GM19452 (cell line): ENCODE results near the gene TRIM62.
"Not testable (repeated sequence)": the region's sequence is repeated elsewhere in the genome, so short reads cannot be mapped to it uniquely, and the experiment has no call there.

Source experiments
- ATAC-seq: cut with Tn5 transposase; IDR thresholded peaks from one replicate; pipeline ENCODE4 v1.9.1; 2021; ENCODE audit not compliant: unreplicated experiment

Gene TRIM62

DNA sequence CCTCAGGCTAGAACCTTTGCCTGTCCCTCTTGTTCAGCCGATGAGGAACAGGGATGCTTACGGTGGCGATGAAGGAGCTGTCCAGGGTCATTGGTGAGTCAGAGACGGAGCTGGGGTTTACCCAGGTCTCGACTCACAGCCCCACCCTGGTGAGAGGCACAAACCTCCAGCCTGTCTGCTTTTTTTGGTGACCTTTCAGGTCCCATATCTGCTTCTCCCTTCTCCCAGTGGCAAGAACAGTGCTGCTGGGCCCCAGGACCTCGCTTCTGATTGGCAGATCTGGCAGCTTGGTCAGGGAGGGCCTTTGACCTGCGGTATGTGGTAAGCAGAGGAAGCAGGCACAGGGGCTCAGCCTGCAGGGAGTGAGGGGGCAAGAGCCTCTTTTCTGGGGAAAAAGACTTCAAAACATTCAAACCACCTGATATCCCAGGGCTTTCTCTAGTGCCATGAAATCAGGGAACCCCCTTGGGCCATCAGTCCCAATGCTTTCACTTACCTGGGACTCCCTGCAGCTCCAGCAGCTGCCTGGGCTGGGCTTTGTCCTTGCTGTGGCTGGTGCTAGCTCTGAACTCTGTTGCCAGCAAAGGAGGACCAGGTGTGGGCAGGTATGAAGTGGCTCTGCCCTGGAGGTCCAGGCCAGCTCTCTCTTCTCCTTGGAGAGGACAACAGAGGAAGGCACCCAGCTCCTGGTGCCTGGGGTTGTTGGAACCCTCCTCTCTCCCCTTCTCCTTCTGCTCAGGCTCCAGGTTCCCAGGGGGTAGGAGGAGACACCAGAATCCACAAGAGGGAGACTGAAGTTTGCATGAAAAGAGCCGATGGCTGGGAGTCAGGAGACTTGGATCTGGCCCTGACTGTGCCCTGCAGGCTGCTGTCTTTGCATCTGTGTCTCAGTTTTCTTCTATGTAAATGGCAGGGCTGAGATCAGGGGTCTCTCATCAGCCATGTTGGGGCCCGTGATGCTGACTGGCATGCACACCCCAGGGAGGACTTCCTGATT, 41.4 kb downstream of the TRIM62 start:
- ATAC-seq: no peak

DNA sequence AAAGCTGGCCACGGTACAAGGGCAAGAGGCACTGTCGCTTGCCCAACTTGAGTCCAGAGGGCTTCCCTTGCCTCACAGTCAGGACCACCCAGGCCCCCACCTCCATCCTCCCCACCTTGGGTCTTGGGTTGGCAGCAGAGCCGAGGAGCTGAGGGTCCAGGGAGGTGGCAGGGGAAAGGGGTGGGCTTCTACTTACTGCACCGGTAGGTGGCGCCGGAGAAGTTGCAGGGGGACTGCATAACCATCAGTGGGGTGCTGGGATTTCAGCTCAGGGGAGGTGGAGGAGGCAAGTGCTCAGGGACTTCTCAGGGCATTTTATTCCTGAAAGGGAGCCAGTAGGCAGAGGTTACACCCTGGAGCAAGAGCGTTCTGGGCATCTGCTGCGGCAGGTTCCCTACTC, 44.0 kb downstream of the TRIM62 start:
- ATAC-seq: no peak

DNA sequence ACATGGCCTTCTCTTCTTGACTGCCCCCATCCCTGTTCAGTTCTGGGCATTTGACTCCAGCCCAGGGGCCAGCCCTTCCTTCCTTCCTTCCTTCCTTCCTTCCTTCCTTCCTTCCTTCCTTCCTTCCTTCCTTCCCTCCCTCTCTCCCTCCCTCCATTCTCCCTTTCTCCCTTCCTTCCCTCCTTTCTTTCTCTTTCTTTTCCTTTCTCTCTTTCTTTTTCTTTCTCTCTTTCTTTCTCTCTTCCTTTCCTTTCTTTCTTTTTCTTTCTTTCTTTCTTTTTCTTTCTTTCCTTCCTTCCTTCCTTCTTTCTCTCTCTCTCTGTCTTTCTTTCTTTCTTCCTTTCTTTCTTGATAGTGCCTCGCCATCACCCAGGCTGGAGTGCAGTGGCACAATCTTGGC, 45.8 kb downstream of the TRIM62 start:
- not testable (repeated sequence) for ATAC-seq

DNA sequence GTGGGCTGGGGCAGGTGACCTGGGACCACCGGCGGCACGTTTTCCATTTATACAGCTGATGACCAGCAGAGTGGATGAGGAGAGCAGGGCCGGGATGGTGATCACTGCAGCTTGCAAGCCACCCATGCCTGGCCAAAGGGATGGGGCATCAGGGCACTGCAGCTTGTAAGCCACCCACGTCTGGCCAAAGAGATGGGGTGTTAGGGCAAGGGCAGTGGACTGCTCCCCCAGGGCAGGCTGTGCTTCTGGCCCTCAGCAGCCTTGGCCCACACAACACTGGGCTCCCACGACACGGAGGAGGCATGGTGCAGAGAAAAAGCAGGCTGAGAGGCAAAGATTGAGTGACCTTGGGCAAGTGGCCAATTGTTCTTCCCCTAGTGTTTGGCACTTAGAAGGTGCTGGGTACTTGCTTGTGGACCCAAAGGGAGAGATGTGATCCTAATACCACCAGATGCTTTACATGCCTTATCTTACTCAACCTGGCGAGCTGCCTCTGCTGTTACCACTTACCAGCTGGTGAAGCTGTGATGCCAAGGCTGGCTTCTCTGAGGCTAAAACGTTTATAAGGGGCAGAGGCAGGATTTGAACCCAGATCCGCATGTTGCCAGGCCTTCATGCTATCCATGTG, 48.3 kb downstream of the TRIM62 start:
- no peak for ATAC-seq

DNA sequence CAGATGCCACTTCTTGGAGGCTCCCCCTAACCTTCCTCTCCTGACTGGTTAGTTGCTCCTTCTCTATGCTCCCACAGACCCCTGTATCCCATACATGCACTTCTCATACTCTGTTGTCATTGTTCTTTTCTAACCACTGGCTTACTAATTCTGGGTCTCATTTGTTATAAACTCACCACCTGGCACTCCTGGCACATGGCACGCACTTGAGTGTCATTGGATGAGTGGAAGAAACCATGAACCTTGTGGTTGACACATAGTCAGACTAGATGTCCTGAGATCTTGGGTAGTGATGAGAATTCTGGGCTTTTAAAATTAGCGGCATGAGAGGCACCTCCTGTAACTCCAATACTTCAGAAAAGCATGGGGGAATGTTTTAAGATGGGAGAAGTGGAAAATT, 49.3 kb downstream of the TRIM62 start:
- ATAC-seq: no peak

DNA sequence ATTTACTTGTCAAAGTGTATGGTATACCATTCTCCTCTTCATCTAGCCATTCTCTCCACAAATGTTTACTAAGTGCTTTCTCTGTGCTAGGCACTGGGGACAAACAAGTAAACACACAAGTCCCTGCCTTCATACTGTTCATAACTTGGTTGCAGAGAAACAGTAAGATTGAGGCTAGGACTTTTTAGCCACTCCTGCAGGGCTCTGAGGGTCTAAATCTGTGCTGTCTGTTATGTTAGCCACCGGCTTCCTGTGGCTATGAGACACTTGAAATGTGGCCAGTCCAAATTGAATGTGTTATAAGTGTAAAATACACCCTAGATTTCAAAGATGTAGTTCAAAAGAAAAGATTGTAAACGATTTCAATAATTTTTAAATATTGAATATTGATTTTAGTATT, 50.7 kb downstream of the TRIM62 start:
- no peak for ATAC-seq

- no peak for ATAC-seq
Observed at GRCh38 chr1:33130297-33130696, 51.5 kb downstream of the TRIM62 start.

DNA sequence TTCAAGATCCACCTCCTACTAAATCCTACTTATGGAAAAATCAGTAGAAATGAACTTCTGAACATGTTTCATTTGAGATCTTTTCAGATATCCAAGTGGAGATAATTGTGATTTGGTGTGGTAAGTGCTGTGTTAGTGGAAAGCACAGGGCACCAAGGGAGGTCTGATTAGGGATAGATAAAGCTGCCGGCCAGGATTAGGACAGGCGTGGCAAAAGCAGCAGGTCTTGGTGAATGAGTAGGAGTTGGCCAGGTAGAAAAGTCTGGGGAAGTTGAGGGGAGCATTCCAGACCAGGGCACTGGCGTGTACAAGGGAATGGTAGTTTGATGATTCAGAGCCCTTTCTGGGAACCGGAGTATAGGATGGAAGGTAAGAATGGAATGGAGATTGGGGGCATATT, 53.1 kb downstream of the TRIM62 start:
- ATAC-seq: no peak

- peak; percentile 94 for ATAC-seq
Observed at GRCh38 chr1:33127001-33127823, 54.6 kb downstream of the TRIM62 start.

DNA sequence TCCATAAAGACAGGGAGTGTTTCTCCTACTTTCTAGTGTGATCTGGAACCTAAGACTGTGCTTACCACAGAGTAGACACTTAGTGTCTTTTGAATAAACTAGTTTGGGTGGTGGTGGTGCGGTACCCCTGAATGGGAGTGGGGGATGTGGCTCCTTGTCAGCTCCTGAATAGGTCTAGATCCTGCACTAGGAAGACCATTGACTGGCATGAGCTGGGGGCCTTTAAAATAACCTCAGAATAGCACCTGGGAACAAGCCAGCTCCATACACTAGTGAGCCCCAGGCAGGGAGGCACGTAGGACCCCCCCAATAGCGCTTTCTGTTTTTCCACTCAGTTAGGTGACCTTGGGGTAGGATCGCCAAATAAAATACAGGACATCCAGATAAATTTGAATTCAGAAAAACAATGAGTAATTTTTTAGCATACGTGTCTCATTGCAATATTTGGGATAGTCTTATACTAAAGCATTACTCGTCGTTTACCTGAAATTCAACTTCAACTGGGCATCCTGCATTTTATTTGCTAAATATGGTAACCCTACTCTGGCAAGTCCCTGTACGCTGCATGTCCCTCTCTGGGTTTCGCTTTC, 55.3 kb downstream of the TRIM62 start:
- ATAC-seq: no peak

DNA sequence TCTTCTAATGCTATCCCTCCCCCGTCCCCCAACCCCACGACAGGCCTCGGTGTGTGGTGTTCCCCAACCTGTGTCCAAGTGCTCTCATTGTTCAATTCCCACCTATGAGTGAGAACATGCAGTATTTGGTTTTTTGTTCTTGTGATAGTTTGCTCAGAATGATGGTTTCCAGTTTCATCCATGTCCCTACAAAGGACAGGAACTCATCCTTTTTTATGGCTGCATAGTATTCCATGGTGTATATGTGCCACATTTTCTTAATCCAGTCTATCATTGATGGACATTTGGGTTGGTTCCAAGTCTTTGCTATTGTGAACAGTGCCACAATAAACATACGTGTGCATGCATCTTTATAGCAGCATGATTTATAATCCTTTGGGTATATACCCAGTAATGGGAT, 57.2 kb downstream of the TRIM62 start:
- ATAC-seq: not testable (repeated sequence)

DNA sequence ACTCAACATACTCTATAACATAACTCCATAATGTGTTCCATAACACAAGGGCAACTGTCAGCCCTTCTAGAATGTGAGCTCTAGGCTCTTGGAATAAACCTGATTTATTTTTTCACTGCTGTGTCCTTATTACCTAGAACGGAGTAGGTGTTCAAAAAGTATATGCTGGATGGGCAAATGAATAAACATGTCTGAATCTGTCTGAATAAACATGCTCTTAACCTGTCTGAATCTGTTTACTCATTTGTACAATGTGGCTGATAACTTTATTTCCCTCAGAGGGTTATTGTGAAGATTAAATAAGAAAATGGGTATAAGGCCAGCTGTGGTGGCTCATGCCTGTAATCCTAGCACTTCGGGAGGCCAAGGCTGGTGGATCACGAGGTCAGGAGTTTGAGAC, 58.6 kb downstream of the TRIM62 start:
- no peak for ATAC-seq

DNA sequence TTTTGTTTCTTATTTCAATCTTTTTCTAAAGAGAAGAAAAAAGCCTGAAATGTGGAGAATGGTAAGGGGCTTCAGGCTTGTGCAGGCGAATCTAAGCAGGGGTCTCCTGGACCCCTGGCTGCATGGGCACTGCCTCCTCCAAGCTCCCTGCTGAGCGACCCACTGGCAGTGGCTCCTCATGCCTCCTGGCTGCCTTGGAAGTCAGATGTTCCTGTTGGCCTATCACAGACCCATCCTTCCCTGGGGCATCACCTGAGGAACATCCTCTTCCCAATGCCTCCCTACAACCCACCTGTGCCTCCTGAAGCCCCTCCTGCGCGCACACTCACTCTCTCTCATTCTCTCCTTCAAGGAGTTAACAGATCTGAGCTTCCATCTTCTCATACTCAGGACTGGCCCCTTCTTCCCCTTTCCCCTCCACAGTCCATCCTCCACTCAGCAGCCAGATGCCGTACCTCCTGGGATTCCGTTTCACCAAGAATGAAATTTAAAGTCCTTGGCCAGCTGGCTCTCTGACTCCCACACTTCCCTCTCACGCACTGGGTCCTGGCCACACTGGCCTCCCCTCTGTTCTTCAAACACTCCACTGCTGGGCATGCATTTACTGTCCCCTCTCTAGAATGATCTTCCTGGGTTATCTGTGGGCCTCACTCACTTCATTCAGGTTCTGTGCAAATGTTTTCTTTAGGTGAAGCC, 59.2 kb downstream of the TRIM62 start:
- no peak for ATAC-seq

- ATAC-seq: no peak
Observed at GRCh38 chr1:33121728-33122127, 60.1 kb downstream of the TRIM62 start.

DNA sequence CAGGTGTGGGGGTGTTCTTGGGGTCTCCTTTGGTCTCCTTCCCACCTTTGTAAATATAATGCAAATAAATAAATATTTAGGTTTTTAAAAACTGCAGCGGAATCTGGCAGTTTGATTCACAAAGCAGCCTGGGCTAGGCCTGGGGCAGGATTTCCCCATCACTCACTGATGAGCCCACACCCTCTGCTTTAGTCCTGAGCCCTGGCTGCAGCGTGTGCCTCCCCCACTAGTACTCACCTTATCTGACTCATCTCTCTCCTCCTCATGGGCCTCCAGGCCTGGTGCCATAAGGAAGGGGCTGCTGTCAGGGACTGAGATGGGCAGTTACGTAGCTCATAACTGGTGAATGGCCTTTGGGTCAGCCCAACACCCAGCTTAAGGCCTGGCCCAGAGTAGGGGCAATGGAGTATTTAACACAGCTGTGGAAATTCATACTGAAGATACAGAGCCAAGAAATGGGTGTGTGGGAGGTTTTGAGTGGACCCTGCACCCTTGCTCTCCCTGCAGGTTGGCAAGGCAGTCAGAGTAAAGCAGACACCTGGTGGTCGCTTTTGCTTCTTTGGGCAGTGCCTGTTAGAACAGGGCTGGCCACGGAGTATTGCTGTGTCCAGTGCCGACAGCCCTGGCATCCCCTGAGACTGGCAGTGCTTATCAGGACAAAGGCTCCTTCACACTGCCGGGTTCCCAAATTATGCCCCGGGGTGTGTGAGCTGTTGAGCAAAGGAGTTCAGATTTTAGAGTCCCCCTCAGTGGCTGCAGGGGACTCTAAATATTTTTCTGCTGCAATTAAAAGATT, 61.2 kb downstream of the TRIM62 start:
- no peak for ATAC-seq

- no peak for ATAC-seq
Observed at GRCh38 chr1:33119532-33120217, 62.2 kb downstream of the TRIM62 start.

GRCh38 chr1:33119050-33119449, 62.8 kb downstream of the TRIM62 start:
- ATAC-seq: no peak

- no peak for ATAC-seq
Observed at GRCh38 chr1:33118274-33118673, 63.6 kb downstream of the TRIM62 start.

- no peak for ATAC-seq
Observed at GRCh38 chr1:33117440-33118085, 64.3 kb downstream of the TRIM62 start.
